Body of pancreas (tissue), 4 donors: ENCODE measurements around the gene VMO1. TPM values are rescaled to one million over a fixed set of nuclear protein-coding genes. Genes with fewer than 3 reads are reported as not detected.

ENCODE experiments used
- ATAC-seq: fragments of 150-250 bp; one replicate; pipeline ENCODE4 v1.9.1; 2016
- DNase-seq, 4 donors: peaks; one replicate each; pipeline ENCODE4 v3.0.0-alpha.2; 2019
- H3K27ac ChIP-seq, 4 donors: fragments of 200-600 bp; sonication (generic); 1 replicate in 3 of 4; 2 replicates in 1 of 4; pipeline versions ENCODE4 v1.5.1 to v1.6.1; 2016 to 2019; ENCODE audit warnings: mild to moderate bottlenecking in 1 of 4, mixed read lengths in 1 of 4, moderate library complexity in 1 of 4
- H3K27me3 ChIP-seq, 2 donors: fragments of 200-600 bp; sonication (generic); one replicate each; pipeline ENCODE4 v1.6.0; 2016; ENCODE audit warnings: mild to moderate bottlenecking in 1 of 2
- H3K36me3 ChIP-seq, 2 donors: fragments of 200-600 bp; sonication (generic); replicated peaks in 1 of 2; 2 replicates each; pipeline ENCODE4 v1.5.1; 2016; ENCODE audit warnings: low read depth in 2 of 2; ENCODE audit not compliant: insufficient read depth in 1 of 2
- H3K4me1 ChIP-seq: fragments of 200-600 bp; sonication (generic); one replicate; pipeline ENCODE4 v1.6.0; 2016
- H3K4me3 ChIP-seq, 2 donors: fragments of 200-600 bp; sonication (generic); 1 replicate in 1 of 2; 2 replicates in 1 of 2; pipeline ENCODE4 v1.5.1; 2016 to 2019
- H3K9me3 ChIP-seq, 3 donors: fragments of 200-600 bp; sonication (generic); 1 replicate in 2 of 3; 2 replicates in 1 of 3; pipeline ENCODE4 v1.5.1; 2016
- POLR2A ChIP-seq, 3 donors: fragments of 450-650 bp; IDR thresholded peaks; one replicate each; pipeline ENCODE4 v1.6.1; 2016; ENCODE audit warnings: antibody characterized with exemption in 3 of 3, mild to moderate bottlenecking in 2 of 3
- WGBS, 2 donors: methylation state at CpG; one replicate each; pipeline ENCODE4 v1.1.5; 2017; 5-methylcytosine and 5-hydroxymethylcytosine counted together
- intact Hi-C: fragments of 100-400 bp; cut with DNase I; formaldehyde crosslinking; loops from one replicate; pipeline ENCODE4 v1.15.1; 2023
- total RNA-seq, 2 donors: library from RNA; depleted of rRNA; stranded (reverse); fragments of >200 nt; gene quantifications; one replicate each; pipeline ENCODE4 v1.1.0, GENCODE V29; 2016
- TF ChIP-seq, protein P1 (sequence below), 7 experiments: fragments of 450-650 bp in 4 of 7; fragments of 200-600 bp in 3 of 7; sonication (generic) in 3 of 7; IDR thresholded peaks; one replicate each; pipeline ENCODE4 v1.5.1; 2016 to 2019; ENCODE audit warnings: antibody characterized with exemption in 7 of 7

VMO1 gene
- total RNA-seq, 2 donors from 2014 or later: not detected

DNA sequence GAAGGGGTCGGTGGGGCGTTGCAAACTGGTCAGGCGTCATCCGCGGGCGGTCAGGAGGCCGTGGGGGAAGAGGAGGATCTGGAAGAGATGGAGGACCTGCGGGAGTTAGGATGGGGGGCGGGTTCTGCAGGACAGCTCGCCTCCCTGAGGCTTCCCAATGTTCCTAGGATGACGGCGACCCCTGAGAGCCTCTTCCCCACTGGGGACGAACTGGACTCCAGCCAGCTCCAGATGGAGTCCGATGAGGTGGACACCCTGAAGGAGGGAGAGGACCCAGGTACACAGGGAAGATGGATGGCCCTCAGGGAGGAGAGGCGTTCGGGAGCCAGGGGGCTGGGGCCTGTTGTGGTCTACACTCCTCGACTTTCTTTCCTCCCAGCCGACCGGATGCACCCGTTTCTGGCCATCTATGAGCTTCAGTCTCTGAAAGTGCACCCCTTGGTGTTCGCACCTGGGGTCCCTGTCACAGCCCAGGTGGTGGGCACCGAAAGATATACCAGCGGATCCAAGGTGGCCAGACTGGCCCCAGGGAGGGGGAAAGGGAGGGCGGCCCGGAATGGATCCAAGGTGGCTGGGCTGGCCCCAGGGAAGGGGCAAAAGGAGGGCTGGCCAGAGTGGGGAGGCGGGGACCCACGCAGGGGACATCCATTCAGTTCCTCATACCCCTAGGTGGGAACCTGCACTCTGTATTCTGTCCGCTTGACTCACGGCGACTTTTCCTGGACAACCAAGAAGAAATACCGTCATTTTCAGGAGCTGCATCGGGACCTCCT lies 21.6 kb upstream of the VMO1 start:
- no peaks in the 10 kb centered on the region for H3K27me3 ChIP-seq

DNA sequence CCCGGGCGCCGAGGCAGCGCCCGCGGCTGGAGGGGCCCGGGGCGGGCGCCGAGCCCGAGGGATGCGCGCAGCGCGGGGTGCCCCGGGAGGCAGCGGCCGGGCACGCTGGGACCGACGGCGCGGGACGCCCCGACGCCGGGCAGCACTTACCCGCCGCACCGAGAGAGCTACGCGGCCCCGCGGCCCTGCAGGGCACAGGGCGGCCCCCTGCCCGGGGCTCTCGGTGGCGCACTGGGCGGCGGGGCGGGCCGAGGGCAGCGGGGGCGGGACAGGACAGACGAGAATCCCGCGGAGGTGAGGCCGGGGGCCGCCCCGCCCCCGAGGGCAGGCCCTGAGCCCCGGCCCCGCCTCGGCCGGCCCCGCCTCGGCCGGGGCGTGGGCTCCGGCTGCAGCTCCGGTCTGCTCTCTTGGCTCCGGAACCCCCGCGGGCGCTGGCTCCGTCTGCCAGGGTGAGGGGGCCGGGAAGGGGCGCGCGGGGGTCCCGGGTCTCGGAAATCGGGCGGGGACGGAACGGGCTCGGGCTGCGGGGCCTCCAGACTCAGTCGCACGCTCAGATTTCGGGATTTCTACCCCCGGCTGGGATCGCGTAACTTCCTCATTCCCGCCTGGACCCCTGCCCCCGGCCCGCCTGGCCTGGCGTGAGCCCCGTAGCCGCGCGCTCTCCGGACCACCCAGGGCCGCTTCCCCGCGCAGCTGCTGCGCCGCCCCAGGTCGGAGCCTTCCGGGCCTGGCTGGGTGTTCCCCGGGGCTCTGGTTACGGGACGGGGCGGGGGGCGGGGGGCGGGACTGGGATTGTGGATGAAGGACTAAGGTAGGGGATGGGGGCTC lies 20.8 kb upstream of the VMO1 start, which contains the start of gene PLD2:
Gene PLD2 (plus strand): TSS at position 376 of the 828 bp plus-strand sequence. CDS start 621 bp downstream, outside the sequence.
- intact Hi-C loops: no loop called here
- Histone ChIP-seq H3K36me3 (peaks cover 0 to 2% of the 10 kb centered on the region in 2 donors), H3K27me3 (no peaks in the 10 kb centered on the region), H3K9me3 (no peaks in the 10 kb centered on the region), H3K4me3 (peak within 1 kb of the TSS; percentile 78 to 93), H3K27ac (peak within 1 kb of the TSS; percentile 1 to 84 (median 70)), H3K4me1 (peaks cover 20% of the 10 kb centered on the region)
- WGBS, 2 donors: 0% methylated on average over 68 of the region's 106 CpGs; no CpG with 5 or more reads in 1 of the 2 donors
- peak; percentile 34 to 62 (median 57) for TF ChIP-seq POLR2A (IDR thresholded peaks at IDR 0.05)
- TF ChIP-seq, protein P1, sequence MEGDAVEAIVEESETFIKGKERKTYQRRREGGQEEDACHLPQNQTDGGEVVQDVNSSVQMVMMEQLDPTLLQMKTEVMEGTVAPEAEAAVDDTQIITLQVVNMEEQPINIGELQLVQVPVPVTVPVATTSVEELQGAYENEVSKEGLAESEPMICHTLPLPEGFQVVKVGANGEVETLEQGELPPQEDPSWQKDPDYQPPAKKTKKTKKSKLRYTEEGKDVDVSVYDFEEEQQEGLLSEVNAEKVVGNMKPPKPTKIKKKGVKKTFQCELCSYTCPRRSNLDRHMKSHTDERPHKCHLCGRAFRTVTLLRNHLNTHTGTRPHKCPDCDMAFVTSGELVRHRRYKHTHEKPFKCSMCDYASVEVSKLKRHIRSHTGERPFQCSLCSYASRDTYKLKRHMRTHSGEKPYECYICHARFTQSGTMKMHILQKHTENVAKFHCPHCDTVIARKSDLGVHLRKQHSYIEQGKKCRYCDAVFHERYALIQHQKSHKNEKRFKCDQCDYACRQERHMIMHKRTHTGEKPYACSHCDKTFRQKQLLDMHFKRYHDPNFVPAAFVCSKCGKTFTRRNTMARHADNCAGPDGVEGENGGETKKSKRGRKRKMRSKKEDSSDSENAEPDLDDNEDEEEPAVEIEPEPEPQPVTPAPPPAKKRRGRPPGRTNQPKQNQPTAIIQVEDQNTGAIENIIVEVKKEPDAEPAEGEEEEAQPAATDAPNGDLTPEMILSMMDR (IDR thresholded peaks at IDR 0.05): peak in 1 of 7 experiments; percentile 14
- peak; percentile 98 for ATAC-seq
- peak; percentile 85 to 94 (median 90) for DNase-seq

More for the DNA sequence above, 21.6 kb upstream of the VMO1 start:
- intact Hi-C loops: no loop called here
- 20 to 23% methylated on average over 22 to 32 of the region's 32 CpGs for WGBS, 2 donors
- no peak for ATAC-seq
- Histone ChIP-seq H3K9me3 (no peaks in the 10 kb centered on the region), H3K27ac (peak overlapping the region in 3 of 4 donors; percentile 55 to 84 (median 62)), H3K4me1 (peaks cover 20% of the 10 kb centered on the region), H3K4me3 (peak overlapping the region; percentile 78 to 93), H3K36me3 (peaks cover 0 to 2% of the 10 kb centered on the region in 2 donors)
- TF ChIP-seq POLR2A (IDR thresholded peaks at IDR 0.05): no peak
- TF ChIP-seq, protein P1 (IDR thresholded peaks at IDR 0.05): no peak
- peak in 2 of 4 donors; percentile 7 to 31 for DNase-seq

DNA sequence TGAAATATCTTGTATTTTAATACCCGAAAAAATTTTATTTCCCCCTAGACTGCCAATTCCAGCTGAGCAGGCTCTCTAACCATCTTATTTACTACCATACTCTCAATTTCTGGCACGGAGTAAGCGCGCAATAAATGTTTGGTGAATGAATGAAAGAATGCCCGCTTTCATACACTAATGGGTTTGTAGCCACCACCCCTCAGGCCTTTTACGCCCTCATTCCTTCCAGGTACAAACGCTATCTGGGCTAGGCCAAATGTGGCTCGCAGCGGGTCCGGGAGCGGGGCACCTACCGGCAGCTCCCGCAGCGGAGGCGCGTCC lies 20.3 kb upstream of the VMO1 start:
- Histone ChIP-seq H3K9me3 (no peaks in the 10 kb centered on the region), H3K4me1 (peaks cover 20% of the 10 kb centered on the region), H3K36me3 (peaks cover 0 to 2% of the 10 kb centered on the region in 2 donors), H3K27ac (peak overlapping the region in 3 of 4 donors; percentile 1 to 84 (median 78)), H3K27me3 (no peaks in the 10 kb centered on the region), H3K4me3 (peak overlapping the region in 1 of 2 donors; percentile 78)
- 2 to 3% methylated on average over 6 to 16 of the region's 16 CpGs for WGBS, 2 donors
- TF ChIP-seq, protein P1 (IDR thresholded peaks at IDR 0.05): no peak
- TF ChIP-seq POLR2A (IDR thresholded peaks at IDR 0.05): no peak
- intact Hi-C loops: no loop called here
- peak; percentile 10 for ATAC-seq
- peak in 3 of 4 donors; percentile 6 to 25 (median 17) for DNase-seq

DNA sequence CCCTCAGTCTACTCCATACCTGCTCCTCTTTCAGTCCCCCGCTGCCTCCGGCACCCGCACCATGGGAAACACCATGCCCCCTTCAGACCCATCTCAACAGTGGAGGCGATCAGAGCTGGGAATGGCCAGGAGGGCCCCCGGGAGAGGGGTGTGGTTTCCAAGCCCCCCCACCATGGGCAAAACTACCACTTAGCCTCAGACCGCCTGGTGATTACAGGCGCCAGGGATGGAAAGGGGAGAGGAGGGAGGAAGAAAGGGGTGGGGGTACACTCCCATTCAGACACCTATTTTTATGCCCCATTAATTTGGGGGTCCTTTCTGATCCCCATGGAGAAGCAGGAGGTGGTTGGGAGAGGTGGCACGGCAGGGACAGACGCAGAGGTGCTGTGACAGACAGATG lies 16.1 kb upstream of the VMO1 start, which contains the start of gene C17orf114:
Gene C17orf114 (minus strand): TSS at position 101 of the 400 bp plus-strand sequence.
- peaks cover 9% of the 10 kb centered on the region for H3K4me1 ChIP-seq
- H3K9me3 ChIP-seq: no peaks in the 10 kb centered on the region
- H3K4me3 ChIP-seq: no peak within 1 kb of the TSS
- H3K27me3 ChIP-seq: no peaks in the 10 kb centered on the region
- H3K36me3 ChIP-seq: peaks cover 0 to 2% of the 10 kb centered on the region in 2 donors
- ATAC-seq (no peak), DNase-seq (no peak)
- 76 to 81% methylated on average over 8 to 9 of the region's 9 CpGs for WGBS, 2 donors
- TF ChIP-seq, protein P1 (IDR thresholded peaks at IDR 0.05): no peak
- TF ChIP-seq POLR2A (IDR thresholded peaks at IDR 0.05): no peak
- intact Hi-C loops: no loop called here
- no peak within 1 kb of the TSS for H3K27ac ChIP-seq
